GM18519 (cell line): ENCODE results near the gene CDC73.
"Not testable (repeated sequence)": the region's sequence is repeated elsewhere in the genome, so short reads cannot be mapped to it uniquely, and the experiment has no call there.

Experiments used
- ATAC-seq: cut with Tn5 transposase; IDR thresholded peaks from one replicate; pipeline ENCODE4 v1.9.1; 2021; ENCODE audit warnings: mild to moderate bottlenecking, moderate library complexity; ENCODE audit not compliant: unreplicated experiment, low FRiP score

CDC73 gene

DNA sequence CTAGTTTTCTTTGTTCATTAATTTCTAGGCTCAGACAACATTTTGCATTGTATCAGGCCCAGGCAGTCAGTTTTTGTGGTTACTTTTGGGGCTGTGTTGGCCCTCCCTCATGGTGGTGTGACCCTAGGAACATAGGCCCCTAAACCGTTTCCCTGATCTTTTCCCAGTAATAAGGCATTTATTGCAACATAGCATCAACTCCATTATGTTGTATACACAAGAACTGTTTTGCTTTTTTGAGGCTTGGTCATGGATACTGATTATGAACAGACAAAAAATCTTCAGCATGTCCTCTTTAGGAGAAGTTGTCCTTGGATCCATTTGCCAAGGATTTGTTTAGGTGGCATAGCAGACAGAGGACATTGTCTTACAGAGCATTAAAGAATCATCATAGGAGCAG, 54.3 kb downstream of the CDC73 start:
- ATAC-seq: no peak

GRCh38 chr1:193176788-193177187, 55.0 kb downstream of the CDC73 start:
- ATAC-seq: no peak

GRCh38 chr1:193179094-193179493, 57.3 kb downstream of the CDC73 start:
- no peak for ATAC-seq

GRCh38 chr1:193181536-193181935, 59.7 kb downstream of the CDC73 start:
- ATAC-seq: no peak

DNA sequence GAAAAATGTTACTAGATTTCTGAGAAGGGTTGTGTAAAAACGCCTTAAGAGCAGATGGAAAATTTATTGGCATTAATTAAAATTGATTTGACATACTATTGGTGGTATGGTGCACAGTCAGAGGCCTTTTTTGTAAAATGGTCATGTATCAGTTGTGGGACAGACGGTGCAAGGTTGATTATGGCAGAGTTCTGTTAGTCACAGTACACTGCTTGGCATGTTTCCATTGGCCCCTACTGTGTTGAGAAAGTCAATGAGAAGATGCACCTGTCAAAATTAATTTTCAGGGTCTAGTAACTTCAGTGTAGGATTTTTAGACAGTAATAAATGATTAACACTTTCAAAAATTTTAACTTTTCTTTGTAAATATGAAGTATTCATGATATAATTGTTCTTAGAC, 60.2 kb downstream of the CDC73 start:
- ATAC-seq: no peak

DNA sequence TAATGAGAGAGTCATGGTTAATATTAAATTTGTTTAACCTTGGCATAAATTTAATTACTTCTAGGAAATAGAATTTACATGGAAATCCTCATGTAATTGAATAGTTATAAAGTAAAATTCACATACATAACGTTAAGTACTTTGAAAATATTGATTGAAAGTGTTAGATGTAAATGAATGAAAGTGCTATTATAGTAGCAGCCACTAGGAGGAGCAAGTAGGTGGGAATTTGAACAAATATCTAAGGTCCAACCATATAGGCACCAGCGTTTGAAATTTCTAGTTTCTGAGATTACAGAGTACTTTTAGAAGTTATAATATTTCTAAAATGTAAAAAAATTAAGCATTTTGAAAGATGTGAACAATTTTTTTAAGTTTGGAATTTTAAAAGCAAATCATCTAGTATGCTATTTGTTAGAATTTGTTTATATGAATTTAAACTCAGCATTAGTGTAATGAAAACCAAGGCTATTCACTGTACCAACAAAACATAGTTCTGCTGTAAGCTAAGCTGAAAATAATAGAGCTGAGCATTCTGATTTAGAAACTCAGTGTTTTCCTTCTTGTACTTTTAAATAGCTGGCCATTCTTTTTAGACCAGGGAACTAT, 61.3 kb downstream of the CDC73 start:
- ATAC-seq: peak; percentile 63

GRCh38 chr1:193184776-193185175, 62.9 kb downstream of the CDC73 start:
- no peak for ATAC-seq

GRCh38 chr1:193185211-193185610, 63.4 kb downstream of the CDC73 start:
- no peak for ATAC-seq

- peak; percentile 36 for ATAC-seq
Measured at GRCh38 chr1:193185901-193186731, 64.3 kb downstream of the CDC73 start, which contains the start of gene B3GALT2. B3GALT2 (minus strand) TSS chr1:193186613; CDS start chr1:193181562, 5,051 bp downstream.

GRCh38 chr1:193187114-193187513, 65.3 kb downstream of the CDC73 start:
- ATAC-seq: no peak

- not testable (repeated sequence) for ATAC-seq
Measured at GRCh38 chr1:193188915-193189314, 67.1 kb downstream of the CDC73 start.

DNA sequence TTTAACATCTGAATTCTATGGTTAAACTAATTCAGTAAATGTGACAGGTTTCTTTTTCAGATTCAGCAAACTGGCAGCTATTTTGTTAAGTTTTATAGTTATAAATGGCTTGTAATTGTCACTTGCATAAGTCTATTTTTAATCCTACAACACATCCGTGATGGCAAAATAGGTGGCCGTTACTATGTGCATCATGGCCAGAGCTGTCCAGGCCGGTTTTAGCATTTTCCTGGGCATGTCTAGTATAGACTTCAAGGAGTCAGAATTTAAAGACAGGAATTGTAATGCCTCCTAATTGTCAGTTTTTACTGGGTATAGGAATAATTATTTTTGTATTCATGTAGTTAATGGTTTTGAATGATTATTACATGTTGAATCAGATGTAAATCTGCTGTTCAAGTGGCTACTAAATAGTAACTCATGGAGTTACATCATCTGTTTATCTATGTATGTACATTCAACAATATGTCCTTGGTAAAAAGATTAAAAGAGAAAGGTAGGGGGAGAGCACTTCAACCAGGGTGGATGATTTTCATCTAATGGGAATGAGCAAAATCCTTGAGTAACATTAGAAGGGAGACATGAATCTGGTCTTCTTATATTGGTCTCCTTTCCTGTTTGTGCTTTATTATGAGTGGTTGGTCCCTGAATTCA, 67.7 kb downstream of the CDC73 start:
- ATAC-seq: no peak

DNA sequence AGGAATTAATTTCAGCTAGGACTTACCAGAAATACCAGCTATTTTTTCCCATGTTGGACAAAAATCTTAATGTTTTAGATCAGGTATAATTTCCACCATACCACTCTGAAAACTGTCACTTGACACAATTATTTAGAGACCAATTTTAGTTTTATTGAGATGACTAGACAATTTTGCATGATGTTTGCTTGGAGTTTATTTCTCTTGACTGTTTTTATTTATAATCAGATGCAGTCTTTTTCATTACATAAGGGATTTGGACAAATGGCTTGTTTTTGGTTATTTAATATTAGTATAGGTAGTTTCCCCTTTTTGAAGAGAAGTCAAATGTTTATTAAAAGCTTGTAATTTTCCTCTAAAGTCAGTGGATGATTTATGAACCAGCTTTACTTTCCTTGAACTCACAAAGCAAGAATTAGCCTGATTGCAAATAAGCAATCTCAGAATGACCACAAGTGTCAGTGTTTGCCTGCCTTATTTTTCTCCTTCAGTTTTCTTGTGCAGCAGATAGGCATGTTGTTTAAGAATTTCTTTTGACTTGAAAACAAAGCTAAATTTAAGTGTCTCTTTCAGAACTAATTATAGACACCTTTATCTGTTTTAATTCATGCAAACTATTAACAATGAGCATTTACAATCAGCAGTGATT, 68.4 kb downstream of the CDC73 start:
- no peak for ATAC-seq

- no peak for ATAC-seq
Measured at GRCh38 chr1:193192586-193192985, 70.8 kb downstream of the CDC73 start.

DNA sequence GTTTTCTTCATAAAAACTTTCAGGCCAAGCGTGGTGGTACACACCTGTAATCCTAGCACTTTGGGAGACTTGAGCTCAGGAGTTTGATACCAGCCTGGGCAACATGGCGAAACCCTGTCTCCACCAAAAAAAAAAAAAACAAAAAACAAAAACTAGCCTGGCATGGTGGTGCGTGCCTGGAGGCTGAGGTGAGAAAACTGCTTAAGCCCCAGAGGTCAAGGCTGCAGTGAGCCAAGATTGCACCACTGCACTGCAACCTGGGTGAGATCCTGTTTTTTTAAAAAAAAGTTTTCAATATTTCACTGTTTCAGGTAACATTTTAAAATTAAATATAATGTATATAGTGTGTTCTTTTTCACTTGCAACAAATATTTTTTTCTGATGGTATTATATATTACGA, 78.1 kb downstream of the CDC73 start:
- no peak for ATAC-seq

DNA sequence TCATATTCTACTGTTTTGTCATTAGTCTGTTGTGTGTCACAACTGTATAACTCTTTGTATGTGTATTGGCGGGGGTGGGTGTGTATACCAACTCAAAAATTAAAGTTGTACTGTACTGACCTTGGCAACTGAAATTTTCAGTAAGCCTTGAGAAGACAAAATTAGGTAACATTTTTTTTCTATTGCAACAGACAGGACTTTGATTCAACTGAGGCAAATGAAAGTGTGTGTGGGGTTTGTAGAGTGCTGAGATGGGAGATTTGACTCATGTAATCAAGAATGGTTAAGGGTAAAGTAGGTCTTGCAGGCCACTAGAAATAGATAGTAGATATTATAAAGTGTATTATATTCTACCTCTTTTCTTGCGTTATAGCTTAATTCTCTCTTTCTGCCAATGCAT, 79.2 kb downstream of the CDC73 start:
- no peak for ATAC-seq

DNA sequence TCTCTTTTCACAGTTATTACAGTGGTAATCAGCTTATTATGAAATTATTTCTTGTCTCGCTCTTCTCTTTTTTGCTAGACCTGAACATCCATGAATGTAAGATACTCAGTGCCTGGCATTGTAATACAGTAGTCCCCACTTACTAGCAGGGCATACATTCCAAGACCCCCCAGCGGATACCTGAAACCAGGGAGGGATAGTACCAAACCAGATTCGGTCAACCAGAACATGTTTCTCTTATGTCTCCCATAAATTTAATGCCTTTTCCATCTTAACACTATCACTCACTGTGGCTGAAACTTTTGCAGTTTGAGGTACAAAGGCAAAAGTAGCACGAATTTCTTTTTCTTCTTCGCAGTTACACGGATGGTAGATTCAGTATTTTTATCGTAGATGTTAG, 89.2 kb downstream of the CDC73 start:
- ATAC-seq: no peak

- ATAC-seq: peak; percentile 71
Measured at GRCh38 chr1:193211539-193211938, 89.7 kb downstream of the CDC73 start.

DNA sequence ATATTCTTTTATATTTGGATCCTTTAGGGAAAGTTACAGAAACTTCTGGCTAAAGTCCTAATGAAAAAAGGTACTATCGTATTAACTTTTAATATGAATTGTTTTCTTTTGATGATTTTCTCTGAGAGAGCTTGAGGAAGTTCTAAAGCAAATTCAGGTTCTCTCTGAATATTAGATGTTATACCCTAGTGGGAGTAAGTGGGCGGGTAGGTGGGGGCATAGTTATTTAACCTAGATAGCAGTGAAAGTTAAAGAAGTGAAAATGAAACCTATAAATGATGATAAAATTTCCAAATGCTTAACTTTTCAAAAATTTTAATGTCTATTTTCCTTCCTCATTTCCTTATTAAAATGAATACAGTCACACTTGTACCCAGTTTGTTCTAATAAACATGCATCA, 90.8 kb downstream of the CDC73 start:
- ATAC-seq: no peak

DNA sequence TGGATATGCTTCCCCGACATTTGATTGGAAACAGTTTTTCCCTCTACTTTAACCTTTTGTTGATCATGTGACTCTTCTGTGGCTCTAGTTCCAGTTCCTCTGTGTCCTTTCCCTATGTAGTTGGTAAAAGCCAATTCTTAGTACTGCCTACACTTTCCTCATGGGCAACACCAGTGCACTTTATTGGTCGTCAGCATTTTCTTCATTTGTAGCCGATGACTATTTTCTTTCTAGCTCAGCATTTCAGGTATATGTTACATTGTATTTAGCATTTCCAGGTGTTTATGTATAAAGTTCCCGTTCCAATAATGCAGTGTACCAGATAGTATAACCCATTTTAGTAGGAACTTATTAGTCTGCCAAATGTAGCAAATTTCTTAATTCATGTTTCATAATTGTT, 92.2 kb downstream of the CDC73 start:
- ATAC-seq: no peak

DNA sequence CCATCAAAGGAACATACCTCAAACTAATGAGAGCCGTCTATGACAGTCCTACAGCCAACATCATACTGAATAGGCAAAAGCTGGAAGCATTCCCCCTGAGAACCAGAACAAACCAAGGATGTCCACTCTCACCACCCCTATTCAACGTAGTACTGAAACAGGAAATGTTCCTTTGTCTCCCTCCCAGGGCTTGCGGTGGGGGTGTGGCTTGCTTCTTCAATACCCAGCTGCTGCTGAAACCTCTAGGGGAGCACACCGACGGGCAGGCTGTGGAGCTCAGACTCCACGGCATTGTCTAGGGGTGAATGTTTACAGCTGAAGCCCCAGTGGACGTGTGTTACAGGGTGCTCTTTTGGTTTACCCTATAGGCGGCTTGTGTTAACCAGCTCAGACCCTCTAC, 95.1 kb downstream of the CDC73 start:
- no peak for ATAC-seq
